GM19099 (cell line): ENCODE data around the gene ARMC9.

Experiments used
- POLR2A ChIP-seq: IDR thresholded peaks from 3 replicates; pipeline ENCODE4 v1.6.1; 2011; ENCODE audit warnings: low read depth; ENCODE audit not compliant: insufficient read length; ENCODE audit errors: extremely low read depth

The ARMC9 gene

GRCh38 chr2:231244382-231245248 lies 46.2 kb downstream of the ARMC9 start:
- TF ChIP-seq POLR2A, result no peak

- TF ChIP-seq POLR2A, result no peak
Observed at GRCh38 chr2:231245249-231246094, 47.0 kb downstream of the ARMC9 start.

- TF ChIP-seq POLR2A, result no peak
Observed at GRCh38 chr2:231246171-231246842, 47.9 kb downstream of the ARMC9 start.

GRCh38 chr2:231250146-231250545 lies 51.7 kb downstream of the ARMC9 start:
- no peak for TF ChIP-seq POLR2A

GRCh38 chr2:231250698-231251097 lies 52.3 kb downstream of the ARMC9 start:
- no peak for TF ChIP-seq POLR2A

- TF ChIP-seq POLR2A, result no peak
Observed at GRCh38 chr2:231256494-231256893, 58.1 kb downstream of the ARMC9 start.

- TF ChIP-seq POLR2A, result no peak
Observed at GRCh38 chr2:231257763-231258162, 59.3 kb downstream of the ARMC9 start.

- no peak for TF ChIP-seq POLR2A
Observed at GRCh38 chr2:231258701-231259100, 60.3 kb downstream of the ARMC9 start.

- TF ChIP-seq POLR2A, result no peak
Observed at GRCh38 chr2:231259104-231259503, 60.7 kb downstream of the ARMC9 start.

GRCh38 chr2:231260442-231261208 lies 62.2 kb downstream of the ARMC9 start:
- no peak for TF ChIP-seq POLR2A

GRCh38 chr2:231263118-231263831 lies 64.8 kb downstream of the ARMC9 start:
- TF ChIP-seq POLR2A, result no peak

GRCh38 chr2:231270221-231271114 lies 72.0 kb downstream of the ARMC9 start:
- no peak for TF ChIP-seq POLR2A

- no peak for TF ChIP-seq POLR2A
Observed at GRCh38 chr2:231272991-231273390, 74.6 kb downstream of the ARMC9 start.
